Measurements from ENCODE around the gene PAM16. TPM values are rescaled to one million over a fixed set of nuclear protein-coding genes. Genes with fewer than 3 reads are reported as not detected.

PAM16 gene
- 11.9 and 24.0 TPM in 2 replicates for total RNA-seq

GRCh38 chr16:4350787-4351659 is at the start of gene PAM16:
PAM16 (minus strand) TSS chr16:4351321; CDS start chr16:4351234, 87 bp downstream.

GRCh38 chr16:4371357-4372000 is 20.4 kb upstream of the PAM16 start, which contains the start of gene VASN:
VASN (plus strand) TSS chr16:4371848; CDS start chr16:4380878, 9,030 bp downstream.

GRCh38 chr16:4315186-4316107 is 35.7 kb downstream of the PAM16 start, which contains the start of gene GLIS2:
GLIS2 (plus strand) TSS chr16:4316067; CDS start chr16:4332281, 16,214 bp downstream.

Other genes with a start within 250 kb of the PAM16 start
- 19.9 and 32.8 TPM in 2 replicates for gene ADCY9, start 234.9 kb downstream of the PAM16 start, total RNA-seq
- gene SRL, start 109.2 kb downstream of the PAM16 start, total RNA-seq: under 0.01 TPM in 1 of 2 replicates, not detected in the other
- gene TFAP4, start 78.3 kb downstream of the PAM16 start, total RNA-seq: 3.7 and 5.7 TPM in 2 replicates
- gene GLIS2, start 35.3 kb downstream of the PAM16 start, total RNA-seq: 2.6 and 4.1 TPM in 2 replicates
- gene VASN, start 20.5 kb upstream of the PAM16 start, total RNA-seq: 88.0 and 101 TPM in 2 replicates
- 10.2 and 14.7 TPM in 2 replicates for gene CORO7, start 65.3 kb upstream of the PAM16 start, total RNA-seq
- 36.3 and 46.6 TPM in 2 replicates for gene DNAJA3, start 74.5 kb upstream of the PAM16 start, total RNA-seq
- 58.3 and 68.8 TPM in 2 replicates for gene NMRAL1, start 123.3 kb upstream of the PAM16 start, total RNA-seq
- 70.1 and 71.5 TPM in 2 replicates for gene HMOX2, start 125.1 kb upstream of the PAM16 start, total RNA-seq
- 4.4 and 5.5 TPM in 2 replicates for gene CDIP1, start 187.5 kb upstream of the PAM16 start, total RNA-seq
- not detected in 2 replicates for gene C16orf96, start 205.0 kb upstream of the PAM16 start, total RNA-seq

Measured in aortic smooth muscle cell (primary cell).